ES-I3 (cell line): Measurements from ENCODE around the gene AASS.

ENCODE experiments used
- H3K36me3 ChIP-seq: 2 replicates; pipeline ENCODE4 v1.6.1; 2013; ENCODE audit warnings: mild to moderate bottlenecking, low read length, control low read depth, moderate library complexity; ENCODE audit not compliant: insufficient read depth
- H3K4me1 ChIP-seq: 2 replicates; pipeline ENCODE4 v1.6.1; 2013; ENCODE audit warnings: mild to moderate bottlenecking, control low read depth, low read length; ENCODE audit not compliant: insufficient read depth
- H3K9ac ChIP-seq: 2 replicates; pipeline ENCODE4 v1.6.1; 2013; ENCODE audit warnings: low read depth, mild to moderate bottlenecking, low read length, moderate library complexity
- H3K9me3 ChIP-seq: 2 replicates; pipeline ENCODE4 v1.6.1; 2013; ENCODE audit warnings: mild to moderate bottlenecking, low read length, moderate library complexity; ENCODE audit not compliant: control insufficient read depth, insufficient read depth

Gene AASS

GRCh38 chr7:122054393-122054792 lies 89.7 kb downstream of the AASS start:
- H3K4me1 ChIP-seq = no peaks in the 10 kb centered on the region
- no peaks in the 10 kb centered on the region for H3K9me3 ChIP-seq
- no peak overlapping the region for H3K9ac ChIP-seq
- peaks cover 17% of the 10 kb centered on the region for H3K36me3 ChIP-seq

DNA sequence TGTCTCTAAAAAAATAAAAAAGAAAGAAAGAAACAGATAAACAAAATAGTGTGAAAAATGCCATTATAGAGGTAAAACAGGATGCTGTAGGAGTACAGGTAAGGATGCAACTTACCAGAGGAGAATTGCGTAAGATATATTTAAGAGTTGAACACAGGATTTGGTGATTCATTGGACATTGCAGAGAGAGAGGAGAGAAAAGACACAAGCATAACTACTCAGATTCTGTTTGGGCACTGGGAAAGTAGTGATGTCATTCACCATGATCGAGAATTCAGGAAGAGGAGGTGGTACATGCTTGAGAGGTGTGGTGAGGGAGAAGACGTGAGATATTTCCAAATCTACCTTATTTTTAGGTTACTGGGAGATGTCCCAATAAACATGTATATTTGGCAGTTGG lies 97.6 kb downstream of the AASS start:
- H3K36me3 ChIP-seq = peaks cover 22% of the 10 kb centered on the region

GRCh38 chr7:122040147-122040546 lies 103.9 kb downstream of the AASS start:
- Histone ChIP-seq H3K36me3 (peaks cover 30% of the 10 kb centered on the region), H3K9ac (no peak overlapping the region), H3K4me1 (no peaks in the 10 kb centered on the region)

More for the DNA sequence above, 97.6 kb downstream of the AASS start:
- Histone ChIP-seq H3K9me3 (no peaks in the 10 kb centered on the region), H3K9ac (no peak overlapping the region), H3K4me1 (no peaks in the 10 kb centered on the region)

DNA sequence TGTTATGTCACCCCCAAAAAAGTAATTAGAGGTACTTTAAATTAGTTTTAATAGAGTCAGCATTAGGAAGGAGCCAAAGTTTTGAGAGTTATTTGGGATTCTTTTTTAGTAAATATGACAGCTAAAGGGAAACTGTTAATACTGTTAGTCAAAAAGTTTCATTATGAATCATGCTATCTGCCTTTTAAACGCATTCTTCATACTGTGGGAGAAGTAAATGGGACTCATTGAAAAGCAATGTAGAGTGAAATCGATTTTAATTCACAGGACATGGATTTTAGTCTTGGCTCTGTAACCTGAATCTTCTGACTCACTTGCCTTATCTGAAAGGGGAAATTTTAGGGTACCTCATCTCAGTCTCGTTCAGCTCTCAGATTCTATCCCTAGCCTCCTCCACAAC lies 105.1 kb downstream of the AASS start:
- Histone ChIP-seq H3K9ac (no peak overlapping the region), H3K36me3 (peaks cover 30% of the 10 kb centered on the region), H3K9me3 (no peaks in the 10 kb centered on the region), H3K4me1 (no peaks in the 10 kb centered on the region)

More at GRCh38 chr7:122040147-122040546, 103.9 kb downstream of the AASS start:
- no peaks in the 10 kb centered on the region for H3K9me3 ChIP-seq

- H3K9me3 ChIP-seq = no peaks in the 10 kb centered on the region
- H3K36me3 ChIP-seq = peaks cover 22% of the 10 kb centered on the region
- no peak overlapping the region for H3K9ac ChIP-seq
- H3K4me1 ChIP-seq = no peaks in the 10 kb centered on the region
Measured at GRCh38 chr7:122038134-122038533, 105.9 kb downstream of the AASS start.

DNA sequence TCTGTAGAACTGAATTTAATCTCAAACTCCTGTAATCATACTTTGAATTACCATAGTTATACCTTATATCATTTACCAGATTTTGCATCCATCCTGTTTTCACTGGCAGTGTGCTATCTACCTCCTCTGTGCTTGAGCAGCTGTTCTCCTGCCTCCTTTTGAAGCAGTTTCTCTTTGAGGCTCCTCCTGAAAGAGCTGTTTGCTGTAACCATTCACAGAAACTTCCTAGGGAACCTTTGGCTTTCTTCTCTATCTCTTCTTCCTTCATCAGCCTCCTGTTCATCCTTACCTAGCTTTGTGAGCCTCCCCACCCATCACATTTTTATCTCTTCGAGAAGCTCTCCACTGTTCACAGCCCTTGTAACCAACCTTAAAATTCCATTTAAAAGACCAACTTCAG lies 108.2 kb downstream of the AASS start:
- no peak overlapping the region for H3K9ac ChIP-seq
- peaks cover 16% of the 10 kb centered on the region for H3K36me3 ChIP-seq
- H3K4me1 ChIP-seq = no peaks in the 10 kb centered on the region
- H3K9me3 ChIP-seq = no peaks in the 10 kb centered on the region

DNA sequence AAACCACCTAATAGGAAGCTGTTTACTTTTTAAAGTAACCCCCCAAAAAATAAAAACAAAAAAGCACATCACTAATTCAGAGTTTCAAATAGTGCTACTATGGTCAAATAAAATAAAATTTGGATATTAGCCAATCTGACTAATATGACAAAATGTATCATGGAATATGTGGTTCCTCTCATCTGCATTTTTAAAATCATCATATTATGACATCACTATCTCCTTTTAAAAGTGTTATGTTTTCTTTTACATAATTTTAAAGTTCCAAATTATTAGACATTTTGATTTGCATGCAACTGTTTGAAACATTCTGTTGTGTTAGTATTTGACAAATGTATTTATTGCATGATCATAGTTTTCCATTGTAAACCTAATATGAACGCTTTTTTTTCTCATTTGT lies 110.4 kb downstream of the AASS start:
- Histone ChIP-seq H3K9me3 (no peaks in the 10 kb centered on the region), H3K36me3 (peaks cover 15% of the 10 kb centered on the region), H3K9ac (no peak overlapping the region), H3K4me1 (no peaks in the 10 kb centered on the region)

DNA sequence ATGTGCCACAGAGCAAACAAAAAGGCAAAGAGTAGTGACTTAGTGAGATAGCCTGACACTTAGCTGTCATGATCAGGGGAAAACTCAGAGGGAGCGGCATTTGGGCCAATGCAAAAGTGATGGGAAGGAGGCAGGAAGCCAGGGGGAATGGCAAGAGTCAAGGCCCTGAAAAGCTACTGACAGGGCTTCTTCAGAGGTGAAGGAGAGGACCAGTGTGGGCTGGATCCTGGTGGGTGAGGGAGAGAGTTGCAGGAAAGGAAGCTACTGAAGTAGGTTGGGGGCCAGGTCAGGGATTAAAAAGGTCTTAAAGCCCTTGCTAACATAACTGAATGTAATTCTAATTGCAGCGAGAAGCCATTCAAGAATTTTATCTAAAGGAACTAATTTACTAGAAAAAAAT lies 117.0 kb downstream of the AASS start:
- H3K4me1 ChIP-seq = no peaks in the 10 kb centered on the region
- H3K9me3 ChIP-seq = no peaks in the 10 kb centered on the region
- no peak overlapping the region for H3K9ac ChIP-seq
- H3K36me3 ChIP-seq = no peaks in the 10 kb centered on the region
